H1 (cell line): ENCODE measurements around the gene PTPRD. TPM values are rescaled to one million over a fixed set of nuclear protein-coding genes. Genes with fewer than 3 reads are reported as not detected.

Source experiments
- CTCF ChIA-PET: fragments of 300-600 bp; sonication (Branson Sonifier 250); formaldehyde crosslinking; loops from one replicate; lab custom pipeline; 2021; ENCODE audit not compliant: partially characterized antibody; lab: Charles Lee
- POLR2A ChIA-PET: fragments of 300-600 bp; sonication (Branson Sonifier 250); formaldehyde crosslinking; loops from one replicate; lab custom pipeline; 2021; ENCODE audit warnings: inconsistent platforms; ENCODE audit not compliant: partially characterized antibody; lab: Charles Lee
- DNase-seq, 2 experiments: peaks; one replicate each; pipeline versions ENCODE4 v3.0.0 to v3.0.0-alpha.2; 2010 to 2022; ENCODE audit warnings: low spot score in 2 of 2, low read depth in 1 of 2, mixed read lengths in 1 of 2
- FAIRE-seq: peaks from 2 replicates; lab custom pipeline; 2011; peaks lifted over from hg19 to GRCh38; lab: Jason Lieb, UNC
- H2AFZ ChIP-seq: 2 replicates; pipeline ENCODE4 v1.8.1; 2012; ENCODE audit warnings: low read length, inconsistent platforms
- H2AK5ac ChIP-seq: 2 replicates; pipeline ENCODE4 v1.6.1; 2013; ENCODE audit warnings: low read depth, low read length
- H2BK120ac ChIP-seq: replicated peaks from 2 replicates; pipeline ENCODE3; 2013; ENCODE audit warnings: low read depth, low read length, inconsistent platforms
- H2BK12ac ChIP-seq: 2 replicates; pipeline ENCODE4 v1.6.1; 2013; ENCODE audit warnings: low read depth, low read length
- H2BK15ac ChIP-seq: 2 replicates; pipeline ENCODE4 v1.6.1; 2013; ENCODE audit warnings: low read length
- H2BK20ac ChIP-seq: 2 replicates; pipeline ENCODE4 v1.6.1; 2013; ENCODE audit warnings: low read length
- H2BK5ac ChIP-seq: 2 replicates; pipeline ENCODE4 v1.6.1; 2013; ENCODE audit warnings: low read depth, low read length
- H3K14ac ChIP-seq: 2 replicates; pipeline ENCODE4 v1.6.1; 2013; ENCODE audit warnings: inconsistent platforms; ENCODE audit not compliant: insufficient read length
- H3K18ac ChIP-seq: 2 replicates; pipeline ENCODE4 v1.6.1; 2013; ENCODE audit warnings: low read length; ENCODE audit errors: extremely low read depth
- H3K23ac ChIP-seq: 2 replicates; pipeline ENCODE4 v1.6.1; 2013; ENCODE audit warnings: inconsistent platforms; ENCODE audit not compliant: insufficient read length
- H3K23me2 ChIP-seq: 2 replicates; pipeline ENCODE4 v1.6.1; 2013; ENCODE audit warnings: low read depth, low read length
- H3K27ac ChIP-seq: 2 replicates; pipeline ENCODE4 v1.6.1; 2011; ENCODE audit warnings: low read depth, low read length, inconsistent platforms
- H3K27me3 ChIP-seq, 4 experiments: replicated peaks in 1 of 4; 1 replicate in 1 of 4; 2 replicates in 3 of 4; pipeline versions ENCODE4 v1.6.1 to v1.8.1; 2011 to 2013; ENCODE audit warnings: low read length in 3 of 4, mild to moderate bottlenecking in 3 of 4, inconsistent platforms in 2 of 4, mixed read lengths in 2 of 4, moderate library complexity in 1 of 4; ENCODE audit not compliant: control insufficient read depth in 3 of 4, insufficient read depth in 3 of 4; ENCODE audit errors: extremely low read depth in 1 of 4
- H3K36me3 ChIP-seq, 4 experiments: 2 replicates each; pipeline versions ENCODE4 v1.6.1 to v1.8.1; 2011 to 2013; ENCODE audit warnings: mild to moderate bottlenecking in 4 of 4, low read length in 3 of 4, moderate library complexity in 2 of 4, control low read depth in 1 of 4, inconsistent platforms in 1 of 4; ENCODE audit not compliant: insufficient read depth in 4 of 4, control insufficient read depth in 2 of 4
- H3K4ac ChIP-seq: replicated peaks from 2 replicates; pipeline ENCODE3; 2013; ENCODE audit warnings: low read length, low read depth, mixed read lengths, inconsistent platforms; ENCODE audit not compliant: insufficient read length
- H3K4me1 ChIP-seq, 4 experiments: replicated peaks in 1 of 4; 1 replicate in 1 of 4; 2 replicates in 3 of 4; pipeline versions ENCODE4 v1.6.1 to v1.8.1; 2011 to 2013; ENCODE audit warnings: low read length in 3 of 4, inconsistent platforms in 2 of 4, mixed read lengths in 1 of 4; ENCODE audit not compliant: insufficient read depth in 4 of 4, control insufficient read depth in 3 of 4
- H3K4me2 ChIP-seq, 2 experiments: 2 replicates each; pipeline versions ENCODE4 v1.6.1 to v1.8.1; 2011 to 2013; ENCODE audit warnings: low read depth in 2 of 2, low read length in 2 of 2, control low read depth in 1 of 2, inconsistent platforms in 1 of 2, mild to moderate bottlenecking in 1 of 2; ENCODE audit not compliant: insufficient read depth in 1 of 2
- H3K4me3 ChIP-seq, 4 experiments: fragments of 200-600, 300-600 bp in 1 of 4; sonication (generic), shearing (Covaris generic), sonication (Bioruptor Twin) in 1 of 4; 2 replicates each; pipeline versions ENCODE4 v1.5.1 to v1.8.1; 2011 to 2016; ENCODE audit warnings: low read length in 4 of 4, low read depth in 3 of 4, control low read depth in 2 of 4, inconsistent platforms in 2 of 4, mild to moderate bottlenecking in 2 of 4, mixed read lengths in 1 of 4, moderate library complexity in 1 of 4; ENCODE audit not compliant: insufficient read depth in 2 of 4; ENCODE audit errors: extremely low read depth in 1 of 4
- H3K56ac ChIP-seq: replicated peaks from 2 replicates; pipeline ENCODE3; 2013; ENCODE audit warnings: low read depth, mild to moderate bottlenecking, mixed read lengths, low read length, inconsistent platforms; ENCODE audit not compliant: insufficient read length
- H3K79me1 ChIP-seq: 2 replicates; pipeline ENCODE4 v1.6.1; 2013; ENCODE audit warnings: low read depth, low read length, control low read depth
- H3K79me2 ChIP-seq, 2 experiments: 2 replicates each; pipeline versions ENCODE4 v1.6.1 to v1.8.1; 2012 to 2013; ENCODE audit warnings: low read length in 2 of 2, mild to moderate bottlenecking in 2 of 2, inconsistent platforms in 1 of 2; ENCODE audit not compliant: insufficient read depth in 2 of 2, control insufficient read depth in 1 of 2
- H3K9ac ChIP-seq, 4 experiments: replicated peaks in 1 of 4; 1 replicate in 1 of 4; 2 replicates in 3 of 4; pipeline versions ENCODE4 v1.6.1 to v1.8.1; 2011 to 2013; ENCODE audit warnings: low read depth in 3 of 4, low read length in 3 of 4, control low read depth in 2 of 4, mild to moderate bottlenecking in 2 of 4, moderate library complexity in 2 of 4, inconsistent platforms in 1 of 4; ENCODE audit errors: extremely low read depth in 1 of 4
- H3K9me3 ChIP-seq, 2 experiments: 2 replicates each; pipeline versions ENCODE4 v1.6.1 to v1.8.1; 2012 to 2013; ENCODE audit warnings: mild to moderate bottlenecking in 2 of 2, moderate library complexity in 2 of 2, control low read depth in 1 of 2, inconsistent platforms in 1 of 2, low read depth in 1 of 2, low read length in 1 of 2, mixed read lengths in 1 of 2; ENCODE audit not compliant: insufficient read depth in 2 of 2
- H4K20me1 ChIP-seq, 2 experiments: replicated peaks in 1 of 2; 2 replicates each; pipeline versions ENCODE3 to v1.8.1; 2011 to 2013; ENCODE audit warnings: inconsistent platforms in 2 of 2, low read length in 2 of 2, mild to moderate bottlenecking in 1 of 2; ENCODE audit not compliant: insufficient read depth in 2 of 2, control insufficient read depth in 1 of 2
- H4K5ac ChIP-seq: 2 replicates; pipeline ENCODE4 v1.6.1; 2013; ENCODE audit warnings: low read length, low read depth, mixed read lengths, inconsistent platforms; ENCODE audit not compliant: insufficient read length
- H4K8ac ChIP-seq: 2 replicates; pipeline ENCODE4 v1.8.0; 2013; ENCODE audit warnings: mild to moderate bottlenecking, moderate library complexity, low read length, inconsistent platforms; ENCODE audit not compliant: insufficient read depth; ENCODE audit errors: extremely low read depth
- H4K91ac ChIP-seq: replicated peaks from 2 replicates; pipeline ENCODE3; 2013; ENCODE audit warnings: low read length, mixed read lengths, inconsistent platforms; ENCODE audit not compliant: insufficient read length
- BACH1 ChIP-seq: IDR thresholded peaks from 2 replicates; pipeline ENCODE4 v1.6.1; 2012; ENCODE audit warnings: low read length, improper control_type of control experiment
- CEBPB ChIP-seq: IDR thresholded peaks from 2 replicates; pipeline ENCODE4 v1.6.1; 2012; ENCODE audit warnings: low read depth, low read length
- HDAC2 ChIP-seq, 2 experiments: fragments of 300-600 bp in 1 of 2; sonication (generic) in 1 of 2; IDR thresholded peaks; 2 replicates each; pipeline ENCODE4 v1.6.1; 2011 to 2012; ENCODE audit warnings: low read depth in 2 of 2, low read length in 2 of 2, mild to moderate bottlenecking in 2 of 2, moderate library complexity in 2 of 2, borderline replicate concordance in 1 of 2, inconsistent platforms in 1 of 2
- NRF1 ChIP-seq: IDR thresholded peaks from 2 replicates; pipeline ENCODE4 v1.6.1; 2011; ENCODE audit warnings: mild to moderate bottlenecking, low read depth, low read length, improper control_type of control experiment
- RFX5 ChIP-seq: IDR thresholded peaks from 2 replicates; pipeline ENCODE4 v1.6.1; 2011; ENCODE audit warnings: low read depth, low read length, improper control_type of control experiment, borderline replicate concordance
- WGBS, 2 experiments: shearing (Covaris generic) in 1 of 2; methylation state at CpG; one replicate each; pipeline versions ENCODE4 v1.1.6 to v1.1.7; 2013 to 2015; ENCODE audit warnings: low lambda C conversion rate in 2 of 2, mixed read lengths in 2 of 2, inconsistent platforms in 1 of 2, low coverage in 1 of 2, missing lambda C conversion rate in 1 of 2; ENCODE audit not compliant: insufficient replicate concordance in 2 of 2, insufficient coverage in 1 of 2, insufficient read length in 1 of 2; ENCODE audit errors: extremely low coverage in 1 of 2, missing lambda C conversion rate in 1 of 2; 5-methylcytosine and 5-hydroxymethylcytosine counted together
- polyA plus RNA-seq, 7 experiments: library from polyadenylated mRNA; depleted of rRNA in 3 of 7; stranded (reverse) in 5 of 7; unstranded in 2 of 7; fragments of >200 nt in 5 of 7; fragments of 200-250 nt in 2 of 7; gene quantifications; 1 replicate in 5 of 7; 2 replicates in 1 of 7; 4 replicates in 1 of 7; pipeline versions ENCODE4 v1.2.1 to v1.2.3, GENCODE V29; 2011 to 2013; ENCODE audit warnings: missing spikeins in 2 of 7, mixed read lengths in 2 of 7
- total RNA-seq: library from RNA; stranded (reverse); fragmentation: NEBNext Ultra II Directional; extraction: Animal tissue kit (Norgen Biotek cat#: 25700); gene quantifications from 2 replicates; pipeline ENCODE4 v1.2.1, GENCODE V29; 2021

The PTPRD gene
- total and polyA plus RNA-seq, 2 of the 8 experiments (the other 6 are each of a cell fraction or from before 2014, with no cell fraction given), result 17.2 to 77.0 TPM

DNA sequence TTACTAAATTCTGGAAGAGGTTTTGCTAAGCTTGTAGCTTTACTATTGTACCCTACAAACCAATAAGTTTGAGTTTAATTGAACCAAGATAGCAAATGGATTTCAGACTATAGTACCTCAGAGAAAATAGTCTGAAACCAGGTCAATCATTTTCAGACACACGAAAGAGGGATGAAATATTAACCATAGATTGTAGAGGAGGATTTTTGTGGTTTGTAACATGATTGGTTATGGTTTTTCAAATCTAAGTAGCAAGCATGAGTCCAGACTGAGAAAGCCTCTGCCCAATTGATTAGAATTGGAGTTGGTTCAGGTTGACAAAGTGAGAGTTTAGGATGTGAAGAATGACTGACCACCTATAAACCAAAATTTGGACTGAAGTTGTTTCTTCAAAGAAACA is 2250.6 kb downstream of the PTPRD start:
- Histone ChIP-seq H3K36me3 (no peaks in the 10 kb centered on the region), H2BK12ac (no peak overlapping the region), H3K79me1 (no peaks in the 10 kb centered on the region), H3K18ac (no peak overlapping the region), H4K8ac (no peak overlapping the region), H2BK20ac (no peak overlapping the region), H3K56ac (no peak overlapping the region), H3K9me3 (no peaks in the 10 kb centered on the region), H3K23ac (no peak overlapping the region), H3K79me2 (no peaks in the 10 kb centered on the region), H4K5ac (no peak overlapping the region), H3K4me1 (no peaks in the 10 kb centered on the region), H3K23me2 (no peaks in the 10 kb centered on the region), H3K4me2 (no peak overlapping the region), H3K9ac (no peak overlapping the region), H2BK120ac (no peak overlapping the region), H3K14ac (no peak overlapping the region), H4K20me1 (no peaks in the 10 kb centered on the region), H2BK5ac (no peak overlapping the region), H3K27ac (no peak overlapping the region), H2BK15ac (no peak overlapping the region), H2AK5ac (no peak overlapping the region), H2AFZ (no peak overlapping the region), H4K91ac (no peak overlapping the region), H3K27me3 (no peaks in the 10 kb centered on the region), H3K4me3 (no peak overlapping the region), H3K4ac (no peak overlapping the region)
- TF ChIP-seq BACH1 (no peak), RFX5 (no peak), CEBPB (no peak), HDAC2 (IDR thresholded peaks at IDR 0.05; ENCODE audit: borderline replicate concordance in 1 of 2, low read depth in 2 of 2, low read length in 2 of 2) (no peak), NRF1 (no peak)
- no peak for FAIRE-seq
- POLR2A ChIA-PET, result no interaction called here
- WGBS, 2 experiments, result 90% methylated on average over 1 of the region's 1 CpG; no CpG with 5 or more reads in 1 of the 2 experiments
- DNase-seq, result no peak
- CTCF ChIA-PET, result no interaction called here
